BLaER1 (cell line): Measurements from ENCODE around the gene HSPE1.

Source experiments
- H3K27ac ChIP-seq: shearing (Covaris generic); formaldehyde crosslinking; 2 replicates; pipeline ENCODE4 v1.8.1; 2022
- H3K27me3 ChIP-seq: shearing (Covaris generic); formaldehyde crosslinking; 2 replicates; pipeline ENCODE4 v1.8.1; 2022
- H3K36me3 ChIP-seq: shearing (Covaris generic); formaldehyde crosslinking; 2 replicates; pipeline ENCODE4 v1.8.1; 2022
- H3K4me1 ChIP-seq: shearing (Covaris generic); formaldehyde crosslinking; 2 replicates; pipeline ENCODE4 v1.8.1; 2022
- H3K4me2 ChIP-seq: shearing (Covaris generic); formaldehyde crosslinking; 2 replicates; pipeline ENCODE4 v1.8.1; 2022
- H3K4me3 ChIP-seq: shearing (Covaris generic); formaldehyde crosslinking; 2 replicates; pipeline ENCODE4 v1.8.1; 2022
- H3K9ac ChIP-seq: shearing (Covaris generic); formaldehyde crosslinking; 2 replicates; pipeline ENCODE4 v1.8.1; 2022
- H3K9me3 ChIP-seq: shearing (Covaris generic); formaldehyde crosslinking; 2 replicates; pipeline ENCODE4 v1.8.1; 2022
- H4K20me1 ChIP-seq: shearing (Covaris generic); formaldehyde crosslinking; 2 replicates; pipeline ENCODE4 v1.8.1; 2022
- Cebpa-rat ChIP-seq: shearing (Covaris generic); IDR thresholded peaks from 2 replicates; pipeline ENCODE4 v1.8.1; 2022

Gene HSPE1

GRCh38 chr2:197497326-197497725, 2.9 kb upstream of the HSPE1 start:
- Histone ChIP-seq H3K27me3 (no peaks in the 10 kb centered on the region), H3K36me3 (peaks cover 68% of the 10 kb centered on the region), H4K20me1 (peaks cover 83% of the 10 kb centered on the region), H3K4me2 (peak overlapping the region; percentile 84), H3K27ac (no peak overlapping the region), H3K9me3 (no peaks in the 10 kb centered on the region), H3K4me1 (peaks cover 43% of the 10 kb centered on the region), H3K9ac (peak overlapping the region; percentile 90), H3K4me3 (peak overlapping the region; percentile 87)
- no peak for TF ChIP-seq Cebpa-rat

GRCh38 chr2:197498235-197498936, 1.8 kb upstream of the HSPE1 start:
- H3K4me3 ChIP-seq: peak overlapping the region; percentile 87
- peak overlapping the region; percentile 95 for H3K27ac ChIP-seq
- no peaks in the 10 kb centered on the region for H3K9me3 ChIP-seq
- H3K27me3 ChIP-seq: no peaks in the 10 kb centered on the region
- H3K4me1 ChIP-seq: peaks cover 49% of the 10 kb centered on the region
- peak overlapping the region; percentile 84 for H3K4me2 ChIP-seq
- peak overlapping the region; percentile 90 for H3K9ac ChIP-seq
- no peak for TF ChIP-seq Cebpa-rat
- peaks cover 65% of the 10 kb centered on the region for H3K36me3 ChIP-seq
- peaks cover 83% of the 10 kb centered on the region for H4K20me1 ChIP-seq

- no peaks in the 10 kb centered on the region for H3K27me3 ChIP-seq
- H3K27ac ChIP-seq: peak overlapping the region; percentile 95
- H3K4me2 ChIP-seq: peak overlapping the region; percentile 84
- TF ChIP-seq Cebpa-rat: no peak
- no peaks in the 10 kb centered on the region for H3K9me3 ChIP-seq
- peaks cover 83% of the 10 kb centered on the region for H4K20me1 ChIP-seq
- H3K4me1 ChIP-seq: peaks cover 49% of the 10 kb centered on the region
- peaks cover 65% of the 10 kb centered on the region for H3K36me3 ChIP-seq
- H3K4me3 ChIP-seq: peak overlapping the region; percentile 87
- H3K9ac ChIP-seq: peak overlapping the region; percentile 90
These were observed 1.1 kb upstream of the HSPE1 start for GRCh38 chr2:197498937-197499593.

GRCh38 chr2:197500503-197501131, 438 bp downstream of the HSPE1 start:
- Histone ChIP-seq H3K27me3 (no peaks in the 10 kb centered on the region), H3K27ac (peak overlapping the region; percentile 95), H3K4me2 (peak overlapping the region; percentile 79), H3K4me3 (peak overlapping the region; percentile 87), H3K9me3 (no peaks in the 10 kb centered on the region), H3K36me3 (peaks cover 63% of the 10 kb centered on the region), H4K20me1 (peaks cover 69% of the 10 kb centered on the region), H3K4me1 (peaks cover 45% of the 10 kb centered on the region), H3K9ac (peak overlapping the region; percentile 90)
- no peak for TF ChIP-seq Cebpa-rat

- TF ChIP-seq Cebpa-rat: no peak
- peak overlapping the region; percentile 79 for H3K4me2 ChIP-seq
- H4K20me1 ChIP-seq: peaks cover 53% of the 10 kb centered on the region
- no peaks in the 10 kb centered on the region for H3K9me3 ChIP-seq
- H3K27me3 ChIP-seq: no peaks in the 10 kb centered on the region
- no peak overlapping the region for H3K27ac ChIP-seq
- peaks cover 59% of the 10 kb centered on the region for H3K36me3 ChIP-seq
- H3K4me3 ChIP-seq: peak overlapping the region; percentile 87
- peak overlapping the region; percentile 90; the same call in 1 of the 2 replicates for H3K9ac ChIP-seq
- peaks cover 29% of the 10 kb centered on the region for H3K4me1 ChIP-seq
These were observed 2.0 kb downstream of the HSPE1 start for GRCh38 chr2:197502201-197502600.

GRCh38 chr2:197502685-197503084, 2.5 kb downstream of the HSPE1 start:
- no peak for TF ChIP-seq Cebpa-rat
- peak overlapping the region; percentile 79 for H3K4me2 ChIP-seq
- peaks cover 58% of the 10 kb centered on the region for H3K36me3 ChIP-seq
- H3K9me3 ChIP-seq: no peaks in the 10 kb centered on the region
- H4K20me1 ChIP-seq: peaks cover 48% of the 10 kb centered on the region
- no peaks in the 10 kb centered on the region for H3K27me3 ChIP-seq
- H3K4me3 ChIP-seq: peak overlapping the region; percentile 87; the same call in 1 of the 2 replicates
- H3K27ac ChIP-seq: no peak overlapping the region
- H3K9ac ChIP-seq: 0 out of 2 replicates have a peak overlapping the region, but pooled peaks have one; percentile 90
- H3K4me1 ChIP-seq: peaks cover 24% of the 10 kb centered on the region

GRCh38 chr2:197504000-197504399, 3.8 kb downstream of the HSPE1 start:
- H3K27ac ChIP-seq: no peak overlapping the region
- no peak for TF ChIP-seq Cebpa-rat
- no peak overlapping the region for H3K4me2 ChIP-seq
- peaks cover 63% of the 10 kb centered on the region for H3K36me3 ChIP-seq
- H3K4me1 ChIP-seq: peaks cover 17% of the 10 kb centered on the region
- H3K27me3 ChIP-seq: no peaks in the 10 kb centered on the region
- no peak overlapping the region for H3K9ac ChIP-seq
- H3K4me3 ChIP-seq: no peak overlapping the region
- peaks cover 35% of the 10 kb centered on the region for H4K20me1 ChIP-seq
- no peaks in the 10 kb centered on the region for H3K9me3 ChIP-seq

GRCh38 chr2:197504512-197504911, 4.3 kb downstream of the HSPE1 start:
- peaks cover 17% of the 10 kb centered on the region for H3K4me1 ChIP-seq
- no peak overlapping the region for H3K4me3 ChIP-seq
- H3K27me3 ChIP-seq: no peaks in the 10 kb centered on the region
- peaks cover 30% of the 10 kb centered on the region for H4K20me1 ChIP-seq
- H3K9ac ChIP-seq: no peak overlapping the region
- H3K9me3 ChIP-seq: no peaks in the 10 kb centered on the region
- no peak overlapping the region for H3K27ac ChIP-seq
- peaks cover 64% of the 10 kb centered on the region for H3K36me3 ChIP-seq
- no peak overlapping the region for H3K4me2 ChIP-seq
- no peak for TF ChIP-seq Cebpa-rat

GRCh38 chr2:197506658-197507057, 6.5 kb downstream of the HSPE1 start:
- H3K4me3 ChIP-seq: no peak overlapping the region
- peaks cover 26% of the 10 kb centered on the region for H4K20me1 ChIP-seq
- peaks cover 13% of the 10 kb centered on the region for H3K4me1 ChIP-seq
- H3K27ac ChIP-seq: no peak overlapping the region
- H3K9ac ChIP-seq: no peak overlapping the region
- no peak for TF ChIP-seq Cebpa-rat
- H3K9me3 ChIP-seq: no peaks in the 10 kb centered on the region
- H3K27me3 ChIP-seq: no peaks in the 10 kb centered on the region
- H3K4me2 ChIP-seq: no peak overlapping the region
- H3K36me3 ChIP-seq: peaks cover 70% of the 10 kb centered on the region

GRCh38 chr2:197513915-197514314, 13.7 kb downstream of the HSPE1 start:
- Histone ChIP-seq H3K9me3 (peaks cover 9% of the 10 kb centered on the region), H3K4me1 (peaks cover 21% of the 10 kb centered on the region), H3K36me3 (peaks cover 22% of the 10 kb centered on the region), H3K9ac (no peak overlapping the region), H3K27ac (no peak overlapping the region), H3K27me3 (no peaks in the 10 kb centered on the region), H4K20me1 (peaks cover 29% of the 10 kb centered on the region), H3K4me2 (no peak overlapping the region; the same call in 1 of the 2 replicates), H3K4me3 (no peak overlapping the region)
- TF ChIP-seq Cebpa-rat: no peak
